Anterior cingulate cortex (tissue), 58 donors: ENCODE results near the gene ANKRD53.
"Not testable (repeated sequence)": the region's sequence is repeated elsewhere in the genome, so short reads cannot be mapped to it uniquely, and the experiment has no call there.

Experiments used
- DNase-seq, 58 donors: peaks; one replicate each; lab custom pipeline; 2025; lab: John Stamatoyannopoulos, UW

ANKRD53 gene

DNA sequence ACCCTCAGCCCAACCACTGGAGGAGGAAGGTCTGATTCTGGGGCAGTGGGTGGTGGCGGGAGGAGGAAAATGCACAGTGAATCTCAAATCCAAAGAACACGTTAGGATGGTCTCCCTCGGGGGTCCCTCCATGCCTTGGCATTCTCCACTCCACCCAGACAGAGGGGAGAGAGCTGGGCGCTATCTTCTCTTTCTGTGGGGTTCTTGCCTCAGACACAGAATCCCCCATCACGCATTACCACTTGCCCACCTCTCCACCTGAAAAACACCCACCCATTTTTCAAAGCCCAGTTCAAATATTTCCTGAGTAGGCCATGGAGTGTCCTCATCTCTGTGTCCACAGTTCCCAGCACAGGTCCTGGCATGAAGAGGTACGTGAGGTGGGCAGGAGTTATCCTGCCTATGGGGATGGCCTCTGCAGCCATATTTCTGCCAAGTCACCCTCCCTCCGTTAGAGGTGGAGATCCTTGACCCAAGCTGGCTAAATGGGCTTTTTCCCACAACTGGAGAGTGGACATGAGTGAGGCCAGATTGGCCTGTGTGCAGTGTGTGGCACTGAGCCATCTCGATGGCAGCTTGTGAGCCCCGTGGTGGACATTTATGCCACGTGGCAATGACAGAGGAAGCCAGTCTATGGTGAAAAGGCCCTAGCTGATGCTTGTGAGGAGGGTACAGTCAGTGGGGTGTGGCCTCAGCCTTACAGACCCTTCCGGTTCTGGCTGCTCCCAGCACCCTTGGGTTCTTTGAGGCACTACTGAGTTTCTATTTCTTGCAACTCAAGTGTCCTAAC, 25.7 kb downstream of the ANKRD53 start:
- no peak for DNase-seq

DNA sequence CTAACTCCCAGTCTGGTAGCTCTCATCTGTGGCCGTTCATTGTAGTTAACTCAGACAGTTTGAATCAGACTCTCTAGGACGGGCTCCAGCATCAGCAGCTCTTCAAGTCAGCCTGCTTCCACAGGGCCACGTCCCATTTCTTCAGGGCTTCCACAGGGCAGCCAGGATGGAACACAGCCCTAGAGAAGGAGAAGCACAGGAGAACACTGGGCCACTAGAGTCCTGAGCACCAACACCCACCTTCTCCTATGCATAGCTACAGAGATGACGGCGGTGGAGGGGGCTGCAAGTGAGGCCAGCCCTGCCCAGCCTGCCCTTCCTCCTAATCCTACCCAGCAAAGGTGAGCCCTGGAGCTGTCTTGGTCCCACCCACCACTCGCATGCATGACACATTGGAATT, 26.4 kb downstream of the ANKRD53 start:
- DNase-seq: no peak

GRCh38 chr2:71005271-71006202, 27.1 kb downstream of the ANKRD53 start:
- no peak for DNase-seq

- DNase-seq: no peak
Measured at GRCh38 chr2:71006323-71006722, 27.9 kb downstream of the ANKRD53 start.

GRCh38 chr2:71006955-71007799, 28.7 kb downstream of the ANKRD53 start:
- no peak for DNase-seq

GRCh38 chr2:71008342-71008741, 29.9 kb downstream of the ANKRD53 start:
- no peak for DNase-seq

- not testable (repeated sequence) for DNase-seq
Measured at GRCh38 chr2:71011786-71012185, 33.4 kb downstream of the ANKRD53 start.

- no peak for DNase-seq
Measured at GRCh38 chr2:71018625-71019024, 40.2 kb downstream of the ANKRD53 start.

DNA sequence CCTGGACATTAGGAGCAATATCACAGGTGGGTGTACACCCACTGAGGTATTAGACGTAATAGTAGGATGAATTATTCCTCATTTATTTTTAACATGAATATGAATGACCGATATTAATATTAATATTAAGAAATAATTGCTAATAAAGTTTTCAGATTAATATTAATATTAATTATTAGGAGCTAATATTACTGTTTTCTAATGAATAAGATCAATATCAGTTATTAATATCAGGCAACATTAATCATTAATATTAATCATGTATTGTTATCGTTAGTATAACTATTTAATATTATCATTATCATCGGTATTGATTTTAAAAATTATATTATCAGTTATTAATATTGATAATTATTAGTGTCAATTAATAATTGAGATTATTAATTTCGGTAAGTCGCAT, 41.6 kb downstream of the ANKRD53 start:
- DNase-seq: not testable (repeated sequence)

DNA sequence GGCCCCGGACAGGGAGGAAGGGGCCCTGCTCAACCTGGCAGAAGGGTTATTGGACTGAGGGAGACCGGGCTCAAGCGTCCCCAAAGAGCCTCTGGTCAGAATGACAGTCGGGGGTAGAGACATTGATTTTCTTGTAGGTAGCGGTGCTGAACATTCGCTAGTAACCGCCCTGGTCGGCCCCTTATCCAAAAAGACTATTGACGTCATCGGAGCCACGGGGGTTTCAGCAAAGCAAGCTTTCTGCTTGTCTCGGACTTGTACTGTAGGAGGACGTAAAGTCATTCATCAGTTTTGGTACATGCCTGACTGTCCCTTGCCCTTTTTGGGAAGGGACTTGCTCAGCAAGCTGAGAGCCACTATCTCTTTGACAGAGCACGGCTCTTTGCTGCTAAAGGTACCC, 43.0 kb downstream of the ANKRD53 start:
- not testable (repeated sequence) for DNase-seq

DNA sequence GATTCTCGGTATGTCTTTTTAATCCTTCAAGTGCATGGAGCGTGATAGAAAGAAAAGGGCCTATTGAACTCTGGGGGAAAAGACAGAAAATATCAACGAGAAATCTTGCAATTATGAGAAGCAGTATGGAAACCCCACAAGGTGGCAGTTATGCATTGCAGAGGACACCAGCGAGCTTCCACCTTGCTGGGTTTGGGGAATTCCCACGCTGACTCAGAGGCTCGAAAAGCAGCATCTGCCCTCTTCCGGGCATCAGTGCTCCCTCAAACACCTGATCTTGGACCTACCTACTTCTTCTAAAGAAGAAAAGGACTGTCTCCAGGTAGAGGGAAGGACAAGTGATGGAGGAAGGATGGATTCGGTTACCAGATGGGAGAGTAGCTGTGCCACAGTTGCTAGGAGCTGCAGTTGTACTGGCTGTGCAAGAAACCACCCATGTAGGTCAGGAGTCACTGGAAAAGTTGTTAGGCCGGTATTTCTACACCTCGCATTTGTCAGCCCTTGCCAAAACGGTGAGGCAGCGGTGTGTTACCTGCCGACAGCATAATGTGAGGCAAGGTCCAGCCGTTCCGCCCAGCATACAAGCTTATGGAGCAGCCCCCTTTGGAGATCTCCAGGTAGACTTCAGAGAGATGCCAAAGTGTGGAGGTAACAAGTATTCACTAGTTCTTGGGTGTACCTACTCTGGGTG, 45.3 kb downstream of the ANKRD53 start:
- DNase-seq: not testable (repeated sequence)
